GM18526 (cell line): ENCODE measurements around the gene MIAT.

Source experiments
- POLR2A ChIP-seq: IDR thresholded peaks from 3 replicates; pipeline ENCODE4 v1.6.1; 2011; ENCODE audit not compliant: insufficient read length; ENCODE audit errors: extremely low read depth

The MIAT gene

GRCh38 chr22:26725012-26725676 lies 67.8 kb downstream of the MIAT start:
- TF ChIP-seq POLR2A: no peak
